ENCODE measurements around the gene HOMER2.

Gene HOMER2

DNA sequence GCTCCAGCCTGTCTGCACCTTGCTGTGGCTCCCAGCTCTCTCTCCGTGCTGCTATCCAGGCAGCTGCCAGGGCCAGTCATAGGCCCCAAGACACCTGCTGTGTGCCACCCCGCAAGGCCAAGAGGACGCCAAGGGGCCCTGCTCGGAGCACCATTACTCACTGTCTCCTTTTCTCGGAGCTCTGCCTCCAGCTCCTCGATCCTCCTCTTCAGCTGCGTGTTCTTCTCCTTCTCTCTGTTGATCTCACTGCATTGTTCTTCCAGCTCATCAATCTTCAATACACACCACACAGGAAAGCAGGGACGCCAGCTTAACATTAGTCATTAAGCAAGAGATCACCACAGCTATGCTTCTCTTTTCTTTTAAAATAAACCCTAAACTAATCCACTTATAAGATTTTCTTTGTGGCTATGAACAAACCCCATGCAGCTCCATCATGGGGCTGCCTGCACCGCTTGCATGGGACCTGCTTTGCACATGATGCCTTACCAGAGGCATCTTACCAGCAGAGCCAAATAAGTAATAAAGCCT, 100.5 kb downstream of the HOMER2 start:
- H3K4me3 ChIP-seq (ENCODE audit: low read depth, low read length), result no peak overlapping the region
- TF ChIP-seq, protein P1, sequence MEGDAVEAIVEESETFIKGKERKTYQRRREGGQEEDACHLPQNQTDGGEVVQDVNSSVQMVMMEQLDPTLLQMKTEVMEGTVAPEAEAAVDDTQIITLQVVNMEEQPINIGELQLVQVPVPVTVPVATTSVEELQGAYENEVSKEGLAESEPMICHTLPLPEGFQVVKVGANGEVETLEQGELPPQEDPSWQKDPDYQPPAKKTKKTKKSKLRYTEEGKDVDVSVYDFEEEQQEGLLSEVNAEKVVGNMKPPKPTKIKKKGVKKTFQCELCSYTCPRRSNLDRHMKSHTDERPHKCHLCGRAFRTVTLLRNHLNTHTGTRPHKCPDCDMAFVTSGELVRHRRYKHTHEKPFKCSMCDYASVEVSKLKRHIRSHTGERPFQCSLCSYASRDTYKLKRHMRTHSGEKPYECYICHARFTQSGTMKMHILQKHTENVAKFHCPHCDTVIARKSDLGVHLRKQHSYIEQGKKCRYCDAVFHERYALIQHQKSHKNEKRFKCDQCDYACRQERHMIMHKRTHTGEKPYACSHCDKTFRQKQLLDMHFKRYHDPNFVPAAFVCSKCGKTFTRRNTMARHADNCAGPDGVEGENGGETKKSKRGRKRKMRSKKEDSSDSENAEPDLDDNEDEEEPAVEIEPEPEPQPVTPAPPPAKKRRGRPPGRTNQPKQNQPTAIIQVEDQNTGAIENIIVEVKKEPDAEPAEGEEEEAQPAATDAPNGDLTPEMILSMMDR (IDR thresholded peaks at IDR 0.05; ENCODE audit: low read depth, low read length), result no peak

- no peak overlapping the region for H3K4me3 ChIP-seq (ENCODE audit: low read depth, low read length)
- TF ChIP-seq, protein P1 (IDR thresholded peaks at IDR 0.05; ENCODE audit: low read depth, low read length), result no peak
Observed at GRCh38 chr15:82851306-82851850, 101.1 kb downstream of the HOMER2 start.

- TF ChIP-seq, protein P1 (IDR thresholded peaks at IDR 0.05; ENCODE audit: low read depth, low read length), result no peak
- H3K4me3 ChIP-seq (ENCODE audit: low read depth, low read length), result no peak overlapping the region
Observed at GRCh38 chr15:82850731-82851130, 101.8 kb downstream of the HOMER2 start.

GRCh38 chr15:82849556-82850512, 102.7 kb downstream of the HOMER2 start:
- H3K4me3 ChIP-seq (ENCODE audit: low read depth, low read length), result no peak overlapping the region
- TF ChIP-seq, protein P1 (IDR thresholded peaks at IDR 0.05; ENCODE audit: low read depth, low read length), result peak; percentile 73

- TF ChIP-seq, protein P1 (IDR thresholded peaks at IDR 0.05; ENCODE audit: low read depth, low read length), result no peak
Observed at GRCh38 chr15:82848241-82848993, 104.1 kb downstream of the HOMER2 start.

GRCh38 chr15:82847703-82848102, 104.8 kb downstream of the HOMER2 start:
- TF ChIP-seq, protein P1 (IDR thresholded peaks at IDR 0.05; ENCODE audit: low read depth, low read length), result no peak
- H3K4me3 ChIP-seq (ENCODE audit: low read depth, low read length), result no peak overlapping the region

More at GRCh38 chr15:82848241-82848993, 104.1 kb downstream of the HOMER2 start:
- no peak overlapping the region for H3K4me3 ChIP-seq (ENCODE audit: low read depth, low read length)
